Measurements from ENCODE around the gene GPC3. TPM values are rescaled to one million over a fixed set of nuclear protein-coding genes. Genes with fewer than 3 reads are reported as not detected.

GPC3 gene
- total and polyA plus RNA-seq, 2 donors (not counting 3 experiments of a cell fraction or from before 2014, with no cell fraction given) = not detected

DNA sequence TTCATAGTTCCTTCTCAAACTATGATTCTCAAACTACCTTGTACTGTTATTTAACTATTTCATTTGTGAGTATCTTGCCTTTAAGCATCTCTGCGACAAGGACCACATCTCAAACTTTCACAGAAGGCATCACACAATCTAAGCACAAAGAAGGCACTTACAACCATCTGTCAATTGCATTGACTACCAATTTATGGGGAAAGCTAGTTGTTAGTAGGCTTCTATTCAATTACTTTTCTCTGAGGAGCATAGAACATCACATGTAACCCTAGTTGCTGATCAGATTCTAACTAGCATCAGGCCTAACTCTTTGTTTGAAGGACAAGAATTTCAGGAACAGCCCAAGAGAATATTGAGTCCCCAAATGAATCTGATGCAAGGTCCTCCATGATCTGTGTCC lies 74.9 kb downstream of the GPC3 start:
- TF ChIP-seq CTCF (IDR thresholded peaks at IDR 0.05; ENCODE audit: extremely low read depth in 1 of 2, insufficient read depth in 1 of 2, low read depth in 1 of 2, low read length in 2 of 2) (no peak), POLR2AphosphoS5 (IDR thresholded peaks at IDR 0.05; ENCODE audit: insufficient read depth, low read depth, low read length) (no peak), MAX (IDR thresholded peaks at IDR 0.05; ENCODE audit: insufficient read depth, insufficient read length) (no peak), FOS (IDR thresholded peaks at IDR 0.05; ENCODE audit: borderline replicate concordance, insufficient read depth, low read length) (no peak), POLR2A (IDR thresholded peaks at IDR 0.05; ENCODE audit: low read depth, low read length) (no peak), MYC (IDR thresholded peaks at IDR 0.05; ENCODE audit: low read depth, low read length) (no peak), GATA2 (IDR thresholded peaks at IDR 0.05; ENCODE audit: insufficient read depth, insufficient read length, low read depth, low read length) (no peak), JUN (IDR thresholded peaks at IDR 0.05; ENCODE audit: borderline replicate concordance, insufficient read depth, insufficient read length, low read depth) (no peak), EZH2 (IDR thresholded peaks at IDR 0.05; ENCODE audit: borderline replicate concordance, low read depth, low read length, severe bottlenecking) (no peak)
- CTCF ChIA-PET = no interaction called here
- H3K27ac ChIP-seq (ENCODE audit: insufficient read depth, low read depth, low read length) = no peak overlapping the region
- no peaks in the 10 kb centered on the region for H3K9me1 ChIP-seq (replicated peaks; ENCODE audit: control insufficient read depth, extremely low read depth, insufficient read depth, low read length)
- no peak overlapping the region for H3K9ac ChIP-seq (replicated peaks; ENCODE audit: extremely low read depth, insufficient read depth, low read length)
- POLR2A ChIA-PET = no interaction called here
- no peak overlapping the region for H2AFZ ChIP-seq (ENCODE audit: low read depth, low read length)
- no peak for FAIRE-seq
- BruUV-seq (replicated peaks) = no TSS peak
- no peaks in the 10 kb centered on the region for H3K9me3 ChIP-seq (replicated peaks; ENCODE audit: control insufficient read depth, insufficient read depth, low read length)
- no peaks in the 10 kb centered on the region for H4K20me1 ChIP-seq (replicated peaks; ENCODE audit: control insufficient read depth, extremely low read depth, insufficient read depth, low read length)
- no peaks in the 10 kb centered on the region for H3K27me3 ChIP-seq (ENCODE audit: control insufficient read depth in 2 of 2, insufficient read depth in 2 of 2, low read length in 2 of 2)
- dilution Hi-C loops (cut with MboI; ENCODE audit: extremely low pct_ligation_motif_present, low sequenced_read_pairs) = no loop called here
- H3K4me1 ChIP-seq (ENCODE audit: control insufficient read depth, extremely low read depth, insufficient read depth, low read length) = no peaks in the 10 kb centered on the region
- intact Hi-C loops (cut with micrococcal nuclease) = no loop called here
- no peaks in the 10 kb centered on the region for H3K79me2 ChIP-seq (ENCODE audit: control insufficient read depth, insufficient read depth, low read length)
- no peak overlapping the region for H3K4me3 ChIP-seq (replicated peaks in 1 of 3; ENCODE audit: insufficient read depth in 1 of 3, low read depth in 1 of 3, low read length in 3 of 3)
- no peak for DNase-seq (ENCODE audit: low read depth, low spot score)
- no peak overlapping the region for H3K4me2 ChIP-seq (ENCODE audit: insufficient read depth, low read length)
- H3K36me3 ChIP-seq (ENCODE audit: control insufficient read depth in 2 of 2, extremely low read depth in 1 of 2, insufficient read depth in 2 of 2, low read length in 2 of 2) = no peaks in the 10 kb centered on the region
